HepG2 (cell line): ENCODE results near the gene SEPHS2. TPM values are rescaled to one million over a fixed set of nuclear protein-coding genes. Genes with fewer than 3 reads are reported as not detected.

ENCODE experiments used
- ELK4 ChIP-seq: sonication (generic); formaldehyde crosslinking; IDR thresholded peaks from 2 replicates; pipeline ENCODE4 v1.9.0; 2021; ENCODE audit warnings: missing genetic modification reagents, borderline replicate concordance
- GABPA ChIP-seq, 2 experiments: IDR thresholded peaks; 2 replicates each; pipeline ENCODE4 v1.6.1; 2011 to 2016; ENCODE audit warnings: low read depth in 2 of 2, low read length in 1 of 2, missing biosample characterization in 1 of 2, missing genetic modification characterization in 1 of 2
- HOXA3 ChIP-seq: sonication (generic); formaldehyde crosslinking; IDR thresholded peaks from 2 replicates; pipeline ENCODE4 v1.5.0; 2020; ENCODE audit warnings: missing genetic modification reagents
- NR2F2 ChIP-seq: IDR thresholded peaks from 2 replicates; pipeline ENCODE4 v1.6.1; 2012; ENCODE audit warnings: low read depth, inconsistent platforms, borderline replicate concordance
- RELA ChIP-seq: sonication (generic); formaldehyde crosslinking; IDR thresholded peaks from 2 replicates; pipeline ENCODE4 v1.4.0; 2020; ENCODE audit warnings: missing genetic modification reagents
- RFX5 ChIP-seq: IDR thresholded peaks from 2 replicates; pipeline ENCODE4 v1.6.1; 2011; ENCODE audit warnings: low read depth, low read length, improper control_type of control experiment
- SMAD1 ChIP-seq: sonication (generic); formaldehyde crosslinking; IDR thresholded peaks from 2 replicates; pipeline ENCODE4 v1.4.0; 2020; ENCODE audit warnings: missing genetic modification reagents, low read depth, mild to moderate bottlenecking, borderline replicate concordance
- SNAPC2 ChIP-seq: sonication (generic); formaldehyde crosslinking; IDR thresholded peaks from 2 replicates; pipeline ENCODE4 v1.8.1; 2022; ENCODE audit warnings: mild to moderate bottlenecking, missing genetic modification reagents
- SP1 ChIP-seq, 2 experiments: fragments of 450-650 bp in 1 of 2; sonication (generic) in 1 of 2; formaldehyde crosslinking in 1 of 2; IDR thresholded peaks; 2 replicates each; pipeline versions ENCODE4 v1.4.0 to v1.6.1; 2016 to 2020; ENCODE audit warnings: missing genetic modification reagents in 1 of 2
- ZFP37 ChIP-seq: sonication (generic); formaldehyde crosslinking; IDR thresholded peaks from 2 replicates; pipeline ENCODE4 v1.4.0; 2020; ENCODE audit warnings: missing genetic modification reagents, borderline replicate concordance
- ZNF501 ChIP-seq: sonication (generic); formaldehyde crosslinking; IDR thresholded peaks from 2 replicates; pipeline ENCODE4 v1.5.1; 2020; ENCODE audit warnings: mild to moderate bottlenecking, moderate library complexity, missing genetic modification reagents
- ZNF609 ChIP-seq: sonication (generic); formaldehyde crosslinking; IDR thresholded peaks from 2 replicates; pipeline ENCODE4 v1.4.0; 2020; ENCODE audit warnings: mild to moderate bottlenecking, missing genetic modification reagents, borderline replicate concordance
- ZNF614 ChIP-seq: IDR thresholded peaks from 2 replicates; pipeline ENCODE4 v1.6.1; 2018; ENCODE audit warnings: missing biosample characterization, missing genetic modification reagents, inconsistent platforms, borderline replicate concordance
- ZNF644 ChIP-seq: IDR thresholded peaks from 2 replicates; pipeline ENCODE4 v1.6.1; 2016; ENCODE audit warnings: low read depth
- ZNF883 ChIP-seq: sonication (generic); formaldehyde crosslinking; IDR thresholded peaks from 2 replicates; pipeline ENCODE4 v1.5.1; 2020; ENCODE audit warnings: mild to moderate bottlenecking, missing genetic modification reagents; ENCODE audit errors: not compliant biosample characterization
- polyA plus RNA-seq, 8 experiments: library from polyadenylated mRNA; depleted of rRNA in 3 of 8; stranded (reverse) in 7 of 8; unstranded in 1 of 8; fragments of >200 nt; fragmentation: Illumina TruSeq in 4 of 8; extraction: Trizol in 4 of 8; gene quantifications; 2 replicates each; pipeline versions ENCODE4 v1.2.1 to v1.2.3, GENCODE V29; 2011 to 2016; ENCODE audit warnings: low read depth in 4 of 8, missing spikeins in 1 of 8, mixed read lengths in 1 of 8; ENCODE audit not compliant: insufficient read depth in 1 of 8
- total RNA-seq, 5 experiments: library from RNA; depleted of rRNA; stranded (reverse); fragments of >200 nt; fragmentation: Illumina TruSeq; extraction: Trizol; gene quantifications; 2 replicates each; pipeline ENCODE4 v1.2.3, GENCODE V29; 2016; ENCODE audit warnings: low read depth in 1 of 5
- TF ChIP-seq, protein P1 (sequence below), 2 experiments: fragments of 450-650 bp in 1 of 2; sonication (generic) in 1 of 2; formaldehyde crosslinking; IDR thresholded peaks; 2 replicates each; pipeline versions ENCODE4 v1.5.0 to v1.8.0; 2020 to 2022; ENCODE audit warnings: mild to moderate bottlenecking in 1 of 2, missing genetic modification reagents in 1 of 2
- TF ChIP-seq, protein P2 (sequence below): sonication (generic); formaldehyde crosslinking; IDR thresholded peaks from 2 replicates; pipeline ENCODE4 v1.4.0; 2020; ENCODE audit warnings: missing genetic modification reagents, low read depth, mild to moderate bottlenecking, borderline replicate concordance
- TF ChIP-seq, protein P3 (sequence below): sonication (generic); formaldehyde crosslinking; IDR thresholded peaks from 2 replicates; pipeline ENCODE4 v1.5.0; 2020; ENCODE audit warnings: missing genetic modification reagents

The SEPHS2 gene
- total and polyA plus RNA-seq, 2 of the 13 experiments (the other 11 are each of a cell fraction or from before 2014, with no cell fraction given) = 20.7 to 127 TPM

DNA sequence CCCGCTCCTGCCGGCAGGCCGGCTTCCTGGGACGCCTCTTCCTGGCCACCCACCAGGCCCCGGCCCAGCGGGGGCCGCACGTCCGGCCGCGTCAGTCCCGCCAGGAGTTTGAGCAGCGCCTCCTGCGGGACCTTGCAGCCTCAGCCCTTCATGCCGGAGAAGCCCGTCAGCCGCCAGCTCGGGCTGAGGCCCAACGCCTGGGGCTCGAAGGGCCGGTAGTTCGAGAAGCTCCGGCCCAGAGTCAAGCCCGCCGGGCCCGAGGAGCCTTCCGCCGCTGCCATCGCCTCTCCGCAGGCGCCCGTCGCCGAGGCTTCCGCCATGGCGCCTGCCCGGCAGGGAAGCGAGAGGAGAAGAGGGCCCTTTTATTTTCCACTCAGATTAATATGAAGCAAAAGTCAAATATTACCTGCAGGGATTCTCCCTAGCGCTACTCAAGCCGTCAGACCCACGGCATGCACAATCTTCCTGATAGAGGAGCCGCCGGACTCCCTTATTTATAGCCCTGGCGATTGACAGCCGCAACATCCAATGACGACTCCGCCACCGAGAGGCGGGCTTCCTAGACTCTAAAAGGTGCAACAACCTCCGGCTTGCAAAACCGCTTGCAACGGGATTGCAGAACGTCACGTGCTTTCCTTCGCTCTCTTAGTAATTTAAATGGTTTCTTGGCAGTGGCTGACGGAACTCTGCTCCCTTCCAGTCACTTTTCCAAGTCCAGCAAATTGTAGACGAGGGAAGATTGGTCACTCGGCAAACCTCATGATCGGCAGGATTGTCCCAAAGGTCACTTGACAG lies at the start of gene SEPHS2 (continued):
- TF ChIP-seq RFX5 (no peak), SNAPC2 (peak; percentile 47; the same call in 1 of the 2 replicates), ZNF883 (CRISPR knock-in tag) (peak; percentile 79), ZFP37 (CRISPR knock-in tag) (peak; percentile 68; the same call in 1 of the 2 replicates), HOXA3 (CRISPR knock-in tag) (peak; percentile 83), SP1 (IDR thresholded peaks at IDR 0.05) (no peak), SP1 (CRISPR knock-in tag; IDR thresholded peaks at IDR 0.05) (peak; percentile 44; the same call in 1 of the 2 replicates), RELA (CRISPR knock-in tag) (no peak), ZNF614 (CRISPR knock-in tag) (0 out of 2 replicates have a peak, but pooled peaks have one; percentile 18), ZNF501 (CRISPR knock-in tag) (0 out of 2 replicates have a peak, but pooled peaks have one; percentile 76), SMAD1 (CRISPR knock-in tag) (0 out of 2 replicates have a peak, but pooled peaks have one; percentile 18), ZNF609 (CRISPR knock-in tag) (peak; percentile 61; the same call in 1 of the 2 replicates), ELK4 (no peak), NR2F2 (0 out of 2 replicates have a peak, but pooled peaks have one; percentile 15), GABPA (IDR thresholded peaks at IDR 0.05; ENCODE audit: low read depth, low read length) (peak; percentile 24; the same call in 1 of the 2 replicates), GABPA (CRISPR knock-in tag; IDR thresholded peaks at IDR 0.05; ENCODE audit: low read depth) (peak; percentile 73), ZNF644 (peak; percentile 22; the same call in 1 of the 2 replicates)
- TF ChIP-seq, protein P1, sequence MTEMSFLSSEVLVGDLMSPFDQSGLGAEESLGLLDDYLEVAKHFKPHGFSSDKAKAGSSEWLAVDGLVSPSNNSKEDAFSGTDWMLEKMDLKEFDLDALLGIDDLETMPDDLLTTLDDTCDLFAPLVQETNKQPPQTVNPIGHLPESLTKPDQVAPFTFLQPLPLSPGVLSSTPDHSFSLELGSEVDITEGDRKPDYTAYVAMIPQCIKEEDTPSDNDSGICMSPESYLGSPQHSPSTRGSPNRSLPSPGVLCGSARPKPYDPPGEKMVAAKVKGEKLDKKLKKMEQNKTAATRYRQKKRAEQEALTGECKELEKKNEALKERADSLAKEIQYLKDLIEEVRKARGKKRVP (CRISPR knock-in tag; IDR thresholded peaks at IDR 0.05) = peak in 1 of 2 experiments; percentile 91; a peak in 2 of 4 replicates
- TF ChIP-seq, protein P2, sequence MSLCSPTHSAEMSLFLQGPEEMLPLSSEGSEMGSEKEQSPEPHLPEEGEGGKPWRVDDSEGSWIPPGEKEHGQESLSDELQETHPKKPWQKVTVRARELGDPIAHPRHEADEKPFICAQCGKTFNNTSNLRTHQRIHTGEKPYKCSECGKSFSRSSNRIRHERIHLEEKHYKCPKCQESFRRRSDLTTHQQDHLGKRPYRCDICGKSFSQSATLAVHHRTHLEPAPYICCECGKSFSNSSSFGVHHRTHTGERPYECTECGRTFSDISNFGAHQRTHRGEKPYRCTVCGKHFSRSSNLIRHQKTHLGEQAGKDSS = peak; percentile 25
- TF ChIP-seq, protein P3, sequence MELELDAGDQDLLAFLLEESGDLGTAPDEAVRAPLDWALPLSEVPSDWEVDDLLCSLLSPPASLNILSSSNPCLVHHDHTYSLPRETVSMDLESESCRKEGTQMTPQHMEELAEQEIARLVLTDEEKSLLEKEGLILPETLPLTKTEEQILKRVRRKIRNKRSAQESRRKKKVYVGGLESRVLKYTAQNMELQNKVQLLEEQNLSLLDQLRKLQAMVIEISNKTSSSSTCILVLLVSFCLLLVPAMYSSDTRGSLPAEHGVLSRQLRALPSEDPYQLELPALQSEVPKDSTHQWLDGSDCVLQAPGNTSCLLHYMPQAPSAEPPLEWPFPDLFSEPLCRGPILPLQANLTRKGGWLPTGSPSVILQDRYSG = no peak
